GM23248 (cell line): ENCODE data around the gene NUDT16L1. TPM values are rescaled to one million over a fixed set of nuclear protein-coding genes. Genes with fewer than 3 reads are reported as not detected.

Source experiments
- DNase-seq: peaks from one replicate; pipeline ENCODE4 v3.0.0-alpha.2; 2015
- H2AFZ ChIP-seq: fragments of 200-600 bp; sonication (generic); 2 replicates; pipeline ENCODE4 v1.6.1; 2016; ENCODE audit warnings: antibody characterized with exemption
- H3F3A ChIP-seq: fragments of 200-600 bp; sonication (generic); 2 replicates; pipeline ENCODE4 v1.6.1; 2016; ENCODE audit warnings: mild to moderate bottlenecking, antibody characterized with exemption, mixed run types; ENCODE audit not compliant: insufficient read depth
- H3K27ac ChIP-seq: fragments of 200-600 bp; sonication (generic); 2 replicates; pipeline ENCODE4 v1.5.1; 2016; ENCODE audit warnings: mild to moderate bottlenecking
- H3K27me3 ChIP-seq: fragments of 200-600 bp; sonication (generic); replicated peaks from 2 replicates; pipeline ENCODE4 v1.6.1; 2016; ENCODE audit warnings: mild to moderate bottlenecking; ENCODE audit not compliant: insufficient read depth
- H3K36me3 ChIP-seq: fragments of 200-600 bp; sonication (generic); 2 replicates; pipeline ENCODE4 v1.6.1; 2016; ENCODE audit warnings: low read depth, mild to moderate bottlenecking
- H3K4me1 ChIP-seq: fragments of 200-600 bp; sonication (generic); 2 replicates; pipeline ENCODE4 v1.6.1; 2016; ENCODE audit warnings: mild to moderate bottlenecking; ENCODE audit not compliant: insufficient read depth
- H3K4me2 ChIP-seq: fragments of 200-600 bp; sonication (generic); one replicate; pipeline ENCODE4 v1.6.1; 2016; ENCODE audit warnings: mild to moderate bottlenecking; ENCODE audit not compliant: unreplicated experiment
- H3K4me3 ChIP-seq: fragments of 200-600 bp; sonication (generic); 2 replicates; pipeline ENCODE4 v1.5.1; 2016; ENCODE audit warnings: mild to moderate bottlenecking
- H3K79me2 ChIP-seq: fragments of 200-600 bp; sonication (generic); 2 replicates; pipeline ENCODE4 v1.6.1; 2016; ENCODE audit warnings: mild to moderate bottlenecking; ENCODE audit not compliant: insufficient read depth
- H3K9ac ChIP-seq: fragments of 200-600 bp; sonication (generic); 2 replicates; pipeline ENCODE4 v1.6.1; 2016; ENCODE audit warnings: mild to moderate bottlenecking
- H3K9me2 ChIP-seq: fragments of 200-600 bp; sonication (generic); 2 replicates; pipeline ENCODE4 v1.6.1; 2016; ENCODE audit warnings: mixed run types, mild to moderate bottlenecking, moderate library complexity; ENCODE audit not compliant: insufficient read depth
- H3K9me3 ChIP-seq: fragments of 200-600 bp; sonication (generic); one replicate; pipeline ENCODE4 v1.6.1; 2017; ENCODE audit warnings: low read depth
- H4K20me1 ChIP-seq: fragments of 200-600 bp; sonication (generic); 2 replicates; pipeline ENCODE4 v1.6.0; 2016; ENCODE audit not compliant: insufficient read depth
- EZH2 ChIP-seq: fragments of 200-600 bp; sonication (generic); IDR thresholded peaks from 2 replicates; pipeline ENCODE4 v1.6.1; 2018; ENCODE audit warnings: antibody characterized with exemption, mild to moderate bottlenecking; ENCODE audit not compliant: insufficient read depth, poor library complexity, severe bottlenecking
- EZH2phosphoT487 ChIP-seq: fragments of 200-600 bp; sonication (generic); IDR thresholded peaks from 2 replicates; pipeline ENCODE4 v1.6.1; 2018; ENCODE audit warnings: antibody characterized with exemption, moderate library complexity, mild to moderate bottlenecking, low read depth; ENCODE audit not compliant: insufficient read depth
- WGBS, 2 experiments: methylation state at CpG; one replicate each; pipeline ENCODE4 v1.1.6; 2015 to 2017; ENCODE audit warnings: low lambda C conversion rate in 2 of 2, low coverage in 1 of 2; ENCODE audit errors: missing lambda C conversion rate in 2 of 2; 5-methylcytosine and 5-hydroxymethylcytosine counted together
- in situ Hi-C: fragments of 300-500 bp; cut with MboI; formaldehyde crosslinking; loops from 2 replicates; pipeline ENCODE4 v1.15.0; 2020
- polyA plus RNA-seq: library from polyadenylated mRNA; unstranded; fragments of >200 nt; fragmentation: Nextera tagmentation; extraction: Ambion mirVana; gene quantifications from 2 replicates; pipeline ENCODE4 v1.2.1, GENCODE V29; 2016
- total RNA-seq: library from RNA; depleted of rRNA; stranded (reverse); fragments of >200 nt; shearing (Covaris generic); gene quantifications from 2 replicates; pipeline ENCODE4 v1.2.3, GENCODE V29; 2014

The NUDT16L1 gene
- total and polyA plus RNA-seq, 2 experiments from 2014 or later = 42.9 to 43.6 TPM

- Histone ChIP-seq H4K20me1 (no peaks in the 10 kb centered on the region), H3K36me3 (peaks cover 5% of the 10 kb centered on the region; the same call in 1 of the 2 replicates)
- in situ Hi-C loops = no loop called here
Observed at GRCh38 chr16:4656695-4657686, 36.4 kb upstream of the NUDT16L1 start.

GRCh38 chr16:4659363-4660353 is 33.7 kb upstream of the NUDT16L1 start:
- 89 to 90% methylated on average over 29 of the region's 29 CpGs for WGBS, 2 experiments
- in situ Hi-C loops = no loop called here
- no peak overlapping the region for H3K4me2 ChIP-seq

More at GRCh38 chr16:4656695-4657686, 36.4 kb upstream of the NUDT16L1 start:
- DNase-seq = no peak
- Histone ChIP-seq H3K4me2 (no peak overlapping the region), H3F3A (no peaks in the 10 kb centered on the region), H3K27me3 (no peaks in the 10 kb centered on the region), H3K9me2 (no peaks in the 10 kb centered on the region), H3K9me3 (no peaks in the 10 kb centered on the region), H2AFZ (no peak overlapping the region), H3K4me3 (no peak overlapping the region), H3K79me2 (peaks cover 28% of the 10 kb centered on the region), H3K9ac (no peak overlapping the region), H3K27ac (no peak overlapping the region), H3K4me1 (no peaks in the 10 kb centered on the region)
- TF ChIP-seq EZH2 (no peak), EZH2phosphoT487 (no peak)
- 96 to 97% methylated on average over 21 to 25 of the region's 25 CpGs for WGBS, 2 experiments

GRCh38 chr16:4660454-4661007 is 32.8 kb upstream of the NUDT16L1 start:
- no peaks in the 10 kb centered on the region for H3K9me3 ChIP-seq
- peak overlapping the region; percentile 29 for H3K27ac ChIP-seq
- DNase-seq = peak; percentile 82
- H3K9ac ChIP-seq = peak overlapping the region; percentile 35; the same call in 1 of the 2 replicates
- H4K20me1 ChIP-seq = no peaks in the 10 kb centered on the region
- H2AFZ ChIP-seq = no peak overlapping the region
- peaks cover 28% of the 10 kb centered on the region for H3K79me2 ChIP-seq
- in situ Hi-C loops = no loop called here
- H3K4me3 ChIP-seq = no peak overlapping the region
- no peaks in the 10 kb centered on the region for H3F3A ChIP-seq
- TF ChIP-seq EZH2phosphoT487 = no peak
- no peak for TF ChIP-seq EZH2
- H3K36me3 ChIP-seq = no peaks in the 10 kb centered on the region; the same call in 1 of the 2 replicates
- no peaks in the 10 kb centered on the region for H3K9me2 ChIP-seq
- H3K4me1 ChIP-seq = no peaks in the 10 kb centered on the region
- H3K4me2 ChIP-seq = no peak overlapping the region
- 43% methylated on average over 17 to 18 of the region's 18 CpGs for WGBS, 2 experiments
- H3K27me3 ChIP-seq = no peaks in the 10 kb centered on the region

More at GRCh38 chr16:4659363-4660353, 33.7 kb upstream of the NUDT16L1 start:
- Histone ChIP-seq H3K4me1 (no peaks in the 10 kb centered on the region), H3K9me2 (no peaks in the 10 kb centered on the region), H2AFZ (no peak overlapping the region), H3K36me3 (no peaks in the 10 kb centered on the region; the same call in 1 of the 2 replicates), H4K20me1 (no peaks in the 10 kb centered on the region), H3K79me2 (peaks cover 32% of the 10 kb centered on the region), H3K27me3 (no peaks in the 10 kb centered on the region), H3K27ac (peak overlapping the region; percentile 29), H3K9me3 (no peaks in the 10 kb centered on the region), H3F3A (no peaks in the 10 kb centered on the region), H3K4me3 (no peak overlapping the region), H3K9ac (peak overlapping the region; percentile 35; the same call in 1 of the 2 replicates)
- TF ChIP-seq EZH2 (no peak), EZH2phosphoT487 (no peak)
- DNase-seq = no peak
